NT2/D1 (cell line): ENCODE results near the gene IGF1R.

ENCODE experiments used
- SUZ12 ChIP-seq: IDR thresholded peaks from 2 replicates; pipeline ENCODE4 v1.6.1; 2011; ENCODE audit not compliant: insufficient read length, insufficient read depth; ENCODE audit errors: extremely low read depth
- ZNF274 ChIP-seq: IDR thresholded peaks from 2 replicates; pipeline ENCODE4 v1.6.1; 2011; ENCODE audit warnings: mild to moderate bottlenecking, low read depth, low read length

GRCh38 chr15:98978153-98978552 lies 329.8 kb downstream of the IGF1R start:
- TF ChIP-seq ZNF274, result no peak
- no peak for TF ChIP-seq SUZ12
